ENCODE results near the gene PTGES2.
"Not testable (repeated sequence)": the region's sequence is repeated elsewhere in the genome, so short reads cannot be mapped to it uniquely, and the experiment has no call there.

The PTGES2 gene

GRCh38 chr9:128114326-128115186, 13.0 kb downstream of the PTGES2 start:
- TF ChIP-seq CTBP1 (IDR thresholded peaks at IDR 0.05; ENCODE audit: borderline replicate concordance): no peak
- no peak for TF ChIP-seq ZNF384 (IDR thresholded peaks at IDR 0.05)
- no peak for TF ChIP-seq ARNT (IDR thresholded peaks at IDR 0.05)
- no peak for TF ChIP-seq SUZ12 (IDR thresholded peaks at IDR 0.05)
- TF ChIP-seq NFRKB (IDR thresholded peaks at IDR 0.05): no peak
- no peak for TF ChIP-seq FOXM1 (IDR thresholded peaks at IDR 0.05; ENCODE audit: borderline replicate concordance)
- TF ChIP-seq SP1 (IDR thresholded peaks at IDR 0.05): no peak
- ChIA-PET POLR2A (interaction anchor here (1.2 kb wide), 1 partner anchor 47 kb away, joined by 3 read pairs; the partner anchor contains the start of gene SLC25A25), CTCF (interaction anchor here (0.8 kb wide), 1 partner anchor 171 kb away, joined by 3 read pairs; no protein-coding TSS in a partner anchor)
- DNase-seq (ENCODE audit: extremely low spot score): no peak

DNA sequence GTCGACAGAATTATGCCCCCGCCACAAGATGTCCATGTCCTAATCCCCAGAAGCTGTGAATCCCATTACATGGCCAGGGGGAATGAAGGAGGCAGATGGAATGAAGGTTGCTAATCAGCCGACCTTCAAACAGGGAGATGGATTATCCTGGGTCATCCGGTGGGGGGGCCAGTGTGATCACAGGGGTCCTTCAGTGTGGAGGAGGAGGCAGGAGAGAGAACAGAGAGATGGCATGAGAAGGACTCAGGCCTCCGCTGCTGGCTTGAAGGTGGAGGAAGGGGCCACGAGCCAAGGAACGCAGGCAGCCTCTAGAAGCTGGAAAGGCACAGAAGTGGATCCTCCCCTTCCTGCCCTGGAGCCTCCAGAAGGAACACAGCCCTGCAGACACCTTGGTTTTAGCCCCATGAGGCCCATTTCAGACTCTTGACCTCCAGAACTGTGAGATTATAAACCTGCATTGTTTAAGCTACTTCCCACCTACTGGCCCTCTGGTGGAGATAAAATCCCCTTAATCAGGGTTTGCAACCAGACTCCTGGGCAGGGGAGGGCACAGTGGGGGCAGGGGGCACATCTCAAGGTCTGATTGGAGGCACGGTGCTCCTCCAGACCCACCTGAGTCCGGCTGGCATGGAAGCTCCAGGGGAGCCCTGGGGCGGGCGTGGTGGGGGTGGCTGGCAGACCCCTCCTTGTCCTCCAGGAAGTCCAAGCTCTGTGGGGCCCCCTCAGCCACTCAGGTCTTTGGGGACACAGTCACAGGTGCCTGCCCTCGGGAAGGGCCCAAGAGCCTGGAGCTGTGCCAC, 13.8 kb downstream of the PTGES2 start:
- POLR2A ChIA-PET: interaction anchor here (1.2 kb wide), 1 partner anchor 46 kb away, joined by 3 read pairs; the partner anchor contains the start of gene SLC25A25
- CTCF ChIA-PET: interaction anchor here (0.6 kb wide), 1 partner anchor 335 kb away, joined by 4 read pairs; the partner anchor contains the start of gene SH2D3C
- TF ChIP-seq FOXK2 (IDR thresholded peaks at IDR 0.05) (no peak), FOXA1 (IDR thresholded peaks at IDR 0.05) (no peak), ZNF384 (IDR thresholded peaks at IDR 0.05) (no peak), ARNT (IDR thresholded peaks at IDR 0.05) (no peak), L3MBTL2 (conservative IDR thresholded peaks at IDR 0.05) (no peak), TARDBP (IDR thresholded peaks at IDR 0.05) (no peak), NFRKB (IDR thresholded peaks at IDR 0.05) (no peak), SP1 (IDR thresholded peaks at IDR 0.05) (no peak), SUZ12 (IDR thresholded peaks at IDR 0.05) (no peak), HDGF (IDR thresholded peaks at IDR 0.05; ENCODE audit: borderline replicate concordance) (no peak), CTBP1 (IDR thresholded peaks at IDR 0.05; ENCODE audit: borderline replicate concordance) (no peak)
- DNase-seq (ENCODE audit: extremely low spot score): no peak

DNA sequence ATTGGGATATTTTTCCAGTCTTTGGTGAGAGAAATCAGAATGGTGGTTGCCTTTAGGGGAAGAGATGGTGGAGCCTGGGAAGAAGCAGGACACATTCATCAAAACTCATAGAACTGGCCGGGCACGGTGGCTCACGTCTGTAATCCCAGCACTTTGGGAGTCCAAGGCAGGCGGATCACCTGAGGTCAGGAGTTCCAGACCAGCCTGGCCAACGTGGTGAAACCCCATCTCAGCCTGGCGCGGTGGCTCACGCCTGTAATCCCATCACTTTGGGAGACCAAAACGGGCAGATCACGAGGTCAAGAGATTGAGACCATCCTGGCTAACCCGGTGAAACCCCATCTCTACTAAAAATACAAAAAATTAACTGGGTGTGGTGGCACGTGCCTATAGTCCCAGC, 15.8 kb downstream of the PTGES2 start:
- CTCF ChIA-PET; DNase-seq (ENCODE audit: extremely low spot score); POLR2A ChIA-PET: not testable (repeated sequence)

GRCh38 chr9:128109050-128109709, 18.3 kb downstream of the PTGES2 start:
- DNase-seq (ENCODE audit: extremely low spot score): no peak
- CTCF ChIA-PET: interaction anchor here (1.3 kb wide), 1 partner anchor 16 kb away, joined by 9 read pairs; no protein-coding TSS in a partner anchor
- POLR2A ChIA-PET: no interaction called here
- TF ChIP-seq CTBP1 (IDR thresholded peaks at IDR 0.05; ENCODE audit: borderline replicate concordance): no peak
- no peak for TF ChIP-seq NFRKB (IDR thresholded peaks at IDR 0.05)

DNA sequence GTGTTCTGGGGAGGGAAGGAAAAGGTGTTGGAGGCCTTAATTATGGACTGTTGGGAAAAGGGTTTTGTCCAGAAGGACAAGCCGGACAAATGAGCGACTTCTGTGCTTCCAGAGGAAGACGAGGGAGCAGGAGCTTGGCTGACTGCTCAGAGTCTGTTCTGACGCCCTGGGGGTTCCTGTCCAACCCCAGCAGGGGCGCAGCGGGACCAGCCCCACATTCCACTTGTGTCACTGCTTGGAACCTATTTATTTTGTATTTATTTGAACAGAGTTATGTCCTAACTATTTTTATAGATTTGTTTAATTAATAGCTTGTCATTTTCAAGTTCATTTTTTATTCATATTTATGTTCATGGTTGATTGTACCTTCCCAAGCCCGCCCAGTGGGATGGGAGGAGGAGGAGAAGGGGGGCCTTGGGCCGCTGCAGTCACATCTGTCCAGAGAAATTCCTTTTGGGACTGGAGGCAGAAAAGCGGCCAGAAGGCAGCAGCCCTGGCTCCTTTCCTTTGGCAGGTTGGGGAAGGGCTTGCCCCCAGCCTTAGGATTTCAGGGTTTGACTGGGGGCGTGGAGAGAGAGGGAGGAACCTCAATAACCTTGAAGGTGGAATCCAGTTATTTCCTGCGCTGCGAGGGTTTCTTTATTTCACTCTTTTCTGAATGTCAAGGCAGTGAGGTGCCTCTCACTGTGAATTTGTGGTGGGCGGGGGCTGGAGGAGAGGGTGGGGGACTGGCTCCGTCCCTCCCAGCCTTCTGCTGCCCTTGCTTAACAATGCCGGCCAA, 19.1 kb downstream of the PTGES2 start:
- POLR2A ChIA-PET: no interaction called here
- no peak for TF ChIP-seq ELF4 (IDR thresholded peaks at IDR 0.05)
- TF ChIP-seq LEF1 (IDR thresholded peaks at IDR 0.05; ENCODE audit: borderline replicate concordance): no peak
- no peak for TF ChIP-seq TARDBP (IDR thresholded peaks at IDR 0.05)
- TF ChIP-seq, protein P1, sequence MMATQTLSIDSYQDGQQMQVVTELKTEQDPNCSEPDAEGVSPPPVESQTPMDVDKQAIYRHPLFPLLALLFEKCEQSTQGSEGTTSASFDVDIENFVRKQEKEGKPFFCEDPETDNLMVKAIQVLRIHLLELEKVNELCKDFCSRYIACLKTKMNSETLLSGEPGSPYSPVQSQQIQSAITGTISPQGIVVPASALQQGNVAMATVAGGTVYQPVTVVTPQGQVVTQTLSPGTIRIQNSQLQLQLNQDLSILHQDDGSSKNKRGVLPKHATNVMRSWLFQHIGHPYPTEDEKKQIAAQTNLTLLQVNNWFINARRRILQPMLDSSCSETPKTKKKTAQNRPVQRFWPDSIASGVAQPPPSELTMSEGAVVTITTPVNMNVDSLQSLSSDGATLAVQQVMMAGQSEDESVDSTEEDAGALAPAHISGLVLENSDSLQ (IDR thresholded peaks at IDR 0.05): no peak
- TF ChIP-seq FOXA1 (IDR thresholded peaks at IDR 0.05): no peak
- TF ChIP-seq ZNF384 (IDR thresholded peaks at IDR 0.05): no peak
- TF ChIP-seq ARNT (IDR thresholded peaks at IDR 0.05): no peak
- TF ChIP-seq SUZ12 (IDR thresholded peaks at IDR 0.05): no peak
- TF ChIP-seq L3MBTL2 (conservative IDR thresholded peaks at IDR 0.05): no peak
- TF ChIP-seq BHLHE40 (IDR thresholded peaks at IDR 0.05; ENCODE audit: borderline replicate concordance): no peak
- TF ChIP-seq SP1 (IDR thresholded peaks at IDR 0.05): no peak
- TF ChIP-seq FOXM1 (IDR thresholded peaks at IDR 0.05; ENCODE audit: borderline replicate concordance): no peak
- no peak for TF ChIP-seq HDGF (IDR thresholded peaks at IDR 0.05; ENCODE audit: borderline replicate concordance)
- TF ChIP-seq FOXK2 (IDR thresholded peaks at IDR 0.05): no peak
- TF ChIP-seq NFRKB (IDR thresholded peaks at IDR 0.05): no peak
- no peak for TF ChIP-seq CTBP1 (IDR thresholded peaks at IDR 0.05; ENCODE audit: borderline replicate concordance)
- CTCF ChIA-PET: interaction anchor here (1.3 to 1.5 kb wide), 2 partner anchors 9 to 16 kb away, joined by 9 read pairs; no protein-coding TSS in a partner anchor
- DNase-seq (ENCODE audit: extremely low spot score): no peak

- no peak for TF ChIP-seq SUZ12 (IDR thresholded peaks at IDR 0.05)
- no peak for TF ChIP-seq BHLHE40 (IDR thresholded peaks at IDR 0.05; ENCODE audit: borderline replicate concordance)
- no peak for TF ChIP-seq L3MBTL2 (conservative IDR thresholded peaks at IDR 0.05)
- TF ChIP-seq HDGF (IDR thresholded peaks at IDR 0.05; ENCODE audit: borderline replicate concordance): no peak
- no peak for TF ChIP-seq ZNF384 (IDR thresholded peaks at IDR 0.05)
- TF ChIP-seq ARNT (IDR thresholded peaks at IDR 0.05): no peak
- TF ChIP-seq SP1 (IDR thresholded peaks at IDR 0.05): no peak
- TF ChIP-seq TARDBP (IDR thresholded peaks at IDR 0.05): no peak
- TF ChIP-seq, protein P1 (IDR thresholded peaks at IDR 0.05): no peak
- no peak for TF ChIP-seq FOXA1 (IDR thresholded peaks at IDR 0.05)
- TF ChIP-seq FOXM1 (IDR thresholded peaks at IDR 0.05; ENCODE audit: borderline replicate concordance): no peak
- no peak for TF ChIP-seq CTBP1 (IDR thresholded peaks at IDR 0.05; ENCODE audit: borderline replicate concordance)
- ChIA-PET POLR2A (no interaction called here), CTCF (interaction anchor here (1.3 to 1.5 kb wide), 2 partner anchors 10 to 18 kb away, joined by 4 to 9 read pairs; no protein-coding TSS in a partner anchor)
- DNase-seq (ENCODE audit: extremely low spot score): no peak
These were observed 19.9 kb downstream of the PTGES2 start for GRCh38 chr9:128107468-128108268.

Data from HEK293T (cell line).